ENCODE measurements around the gene GALNT17. TPM values are rescaled to one million over a fixed set of nuclear protein-coding genes. Genes with fewer than 3 reads are reported as not detected.

The GALNT17 gene
- total RNA-seq, 2 experiments from 2014 or later, result not detected

DNA sequence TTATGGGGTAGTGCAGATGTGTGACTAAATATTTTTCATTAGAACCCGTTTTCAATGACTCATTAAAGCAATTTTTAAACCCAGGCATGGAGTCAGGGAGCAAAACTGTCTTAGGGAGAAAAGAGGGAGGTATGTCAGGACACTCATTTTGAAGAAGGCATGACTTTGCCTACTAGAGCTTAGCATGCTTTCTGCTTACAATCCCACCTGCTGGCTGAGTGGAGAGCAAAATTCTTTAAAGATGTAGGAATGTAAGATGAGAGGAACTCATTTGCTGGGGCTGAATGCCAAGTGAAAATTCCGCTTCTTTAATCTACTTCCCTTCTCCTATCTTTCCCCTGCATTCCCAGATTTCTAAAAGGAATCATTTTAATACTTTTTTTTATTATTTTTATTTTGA is 232.6 kb downstream of the GALNT17 start:
- Mint-ChIP-seq H3K9me3 (peaks cover 12% of the 10 kb centered on the region), H3K4me3 (no peak overlapping the region), H3K27me3 (no peaks in the 10 kb centered on the region), H3K4me1 (ENCODE audit: low read depth) (no peaks in the 10 kb centered on the region), H3K27ac (no peak overlapping the region), H3K36me3 (ENCODE audit: low read depth) (no peaks in the 10 kb centered on the region)
- no peak for TF ChIP-seq CTCF (IDR thresholded peaks at IDR 0.05)
- DNase-seq (no peak), ATAC-seq (ENCODE audit: poor library complexity) (no peak)
- ChIA-PET CTCF (no interaction called here), POLR2A (no interaction called here)
- H3K9me3 ChIP-seq (ENCODE audit: control insufficient read depth in 1 of 2, insufficient read depth in 1 of 2, low read length in 2 of 2), result peaks cover 0 to 13% of the 10 kb centered on the region in 2 experiments
- no peak overlapping the region for H3K27ac ChIP-seq (ENCODE audit: low read depth in 1 of 2, low read length in 2 of 2)
- H3K4me3 ChIP-seq (ENCODE audit: low read length), result no peak overlapping the region
- intact Hi-C loops (cut with DNase I, micrococcal nuclease), result no loop called here
- no peaks in the 10 kb centered on the region for H3K36me3 ChIP-seq (ENCODE audit: insufficient read depth, low read length)
- no peaks in the 10 kb centered on the region for H3K4me1 ChIP-seq (ENCODE audit: insufficient read depth, low read length)
- no peaks in the 10 kb centered on the region for H3K27me3 ChIP-seq (ENCODE audit: control insufficient read depth in 1 of 2, insufficient read depth in 2 of 2, low read length in 2 of 2)

DNA sequence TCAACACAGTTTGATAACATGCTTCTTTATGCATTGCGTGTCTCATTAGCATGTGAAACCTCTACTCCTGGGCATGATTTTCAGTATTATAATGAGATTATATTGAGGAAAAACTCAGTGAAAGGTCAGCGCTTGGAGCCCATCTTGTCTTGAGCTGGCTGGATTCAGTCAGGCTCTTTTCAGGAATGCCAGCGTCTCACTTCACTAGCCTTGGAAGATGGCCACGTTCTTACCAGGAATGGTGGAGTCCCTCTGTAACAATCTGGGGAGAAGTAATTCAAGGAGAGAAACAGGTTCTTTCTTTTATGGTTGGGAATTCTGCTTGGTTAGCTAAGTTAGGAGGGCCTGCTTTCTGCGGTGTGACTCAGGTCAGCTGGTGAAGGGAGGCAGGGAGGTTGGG is 241.0 kb downstream of the GALNT17 start:
- no peak overlapping the region for H3K27ac ChIP-seq (ENCODE audit: low read depth in 1 of 2, low read length in 2 of 2)
- no peaks in the 10 kb centered on the region for H3K27me3 ChIP-seq (ENCODE audit: control insufficient read depth in 1 of 2, insufficient read depth in 2 of 2, low read length in 2 of 2)
- H3K27me3 Mint-ChIP-seq, result no peaks in the 10 kb centered on the region
- H3K9me3 Mint-ChIP-seq, result peaks cover 7% of the 10 kb centered on the region
- H3K36me3 ChIP-seq (ENCODE audit: insufficient read depth, low read length), result no peaks in the 10 kb centered on the region
- no peak for ATAC-seq (ENCODE audit: poor library complexity)
- no peak for TF ChIP-seq CTCF (IDR thresholded peaks at IDR 0.05)
- peaks cover 9 to 34% of the 10 kb centered on the region in 2 experiments for H3K9me3 ChIP-seq (ENCODE audit: control insufficient read depth in 1 of 2, insufficient read depth in 1 of 2, low read length in 2 of 2)
- no peaks in the 10 kb centered on the region for H3K4me1 ChIP-seq (ENCODE audit: insufficient read depth, low read length)
- no peak for DNase-seq
- H3K27ac Mint-ChIP-seq, result no peak overlapping the region
- CTCF ChIA-PET, result no interaction called here
- H3K36me3 Mint-ChIP-seq (ENCODE audit: low read depth), result no peaks in the 10 kb centered on the region
- H3K4me3 Mint-ChIP-seq, result no peak overlapping the region
- intact Hi-C loops (cut with DNase I, micrococcal nuclease), result no loop called here
- H3K4me1 Mint-ChIP-seq (ENCODE audit: low read depth), result no peaks in the 10 kb centered on the region
- POLR2A ChIA-PET, result no interaction called here
- H3K4me3 ChIP-seq (ENCODE audit: low read length), result no peak overlapping the region

- ChIA-PET CTCF (no interaction called here), POLR2A (no interaction called here)
- Mint-ChIP-seq H3K27ac (no peak overlapping the region), H3K9me3 (peaks cover 23% of the 10 kb centered on the region), H3K4me1 (ENCODE audit: low read depth) (no peaks in the 10 kb centered on the region), H3K36me3 (ENCODE audit: low read depth) (no peaks in the 10 kb centered on the region), H3K27me3 (no peaks in the 10 kb centered on the region), H3K4me3 (no peak overlapping the region)
- ATAC-seq (ENCODE audit: poor library complexity) (no peak), DNase-seq (no peak)
- Histone ChIP-seq H3K27me3 (ENCODE audit: control insufficient read depth in 1 of 2, insufficient read depth in 2 of 2, low read length in 2 of 2) (no peaks in the 10 kb centered on the region), H3K27ac (ENCODE audit: low read depth in 1 of 2, low read length in 2 of 2) (no peak overlapping the region), H3K4me1 (ENCODE audit: insufficient read depth, low read length) (no peaks in the 10 kb centered on the region), H3K36me3 (ENCODE audit: insufficient read depth, low read length) (no peaks in the 10 kb centered on the region), H3K4me3 (ENCODE audit: low read length) (no peak overlapping the region), H3K9me3 (ENCODE audit: control insufficient read depth in 1 of 2, insufficient read depth in 1 of 2, low read length in 2 of 2) (peaks cover 12 to 53% of the 10 kb centered on the region in 2 experiments)
- intact Hi-C loops (cut with DNase I, micrococcal nuclease), result no loop called here
- TF ChIP-seq CTCF (IDR thresholded peaks at IDR 0.05), result no peak
Measured at GRCh38 chr7:71377062-71377461, 245.1 kb downstream of the GALNT17 start.
